HEK293T (cell line): ENCODE results near the gene FUBP3.
"Not testable (repeated sequence)": the region's sequence is repeated elsewhere in the genome, so short reads cannot be mapped to it uniquely, and the experiment has no call there.

ENCODE experiments used
- CTCF ChIA-PET: fragments of 350-600 bp; formaldehyde crosslinking; extraction: SDS; loops from one replicate; lab custom pipeline; 2021; ENCODE audit warnings: antibody characterized with exemption, inconsistent platforms; lab: Yijun Ruan, JAX
- POLR2A ChIA-PET: fragments of 350-600 bp; formaldehyde crosslinking; extraction: SDS; loops from one replicate; lab custom pipeline; 2020; ENCODE audit warnings: antibody characterized with exemption, inconsistent platforms; lab: Yijun Ruan, JAX
- DNase-seq: peaks from one replicate; pipeline ENCODE4 v3.0.0; 2012; ENCODE audit warnings: mixed read lengths; ENCODE audit errors: extremely low spot score
- ARNT ChIP-seq: fragments of 450-650 bp; IDR thresholded peaks from 2 replicates; pipeline ENCODE4 v1.6.1; 2017; ENCODE audit warnings: mild to moderate bottlenecking
- BHLHE40 ChIP-seq: fragments of 450-650 bp; IDR thresholded peaks from 2 replicates; pipeline ENCODE4 v1.6.1; 2016; ENCODE audit warnings: mild to moderate bottlenecking, moderate library complexity, borderline replicate concordance
- CTBP1 ChIP-seq: fragments of 450-650 bp; IDR thresholded peaks from 2 replicates; pipeline ENCODE4 v1.6.1; 2016; ENCODE audit warnings: borderline replicate concordance
- ELF4 ChIP-seq: fragments of 450-650 bp; IDR thresholded peaks from 2 replicates; pipeline ENCODE4 v1.6.1; 2017; ENCODE audit warnings: antibody characterized with exemption
- FOXA1 ChIP-seq: fragments of 450-650 bp; IDR thresholded peaks from 2 replicates; pipeline ENCODE4 v1.6.1; 2016; ENCODE audit warnings: mild to moderate bottlenecking
- FOXK2 ChIP-seq: fragments of 450-650 bp; IDR thresholded peaks from 2 replicates; pipeline ENCODE4 v1.6.1; 2016; ENCODE audit warnings: mild to moderate bottlenecking
- FOXM1 ChIP-seq: fragments of 450-650 bp; IDR thresholded peaks from 2 replicates; pipeline ENCODE4 v1.6.1; 2017; ENCODE audit warnings: mild to moderate bottlenecking, borderline replicate concordance
- HDGF ChIP-seq: fragments of 450-650 bp; IDR thresholded peaks from 2 replicates; pipeline ENCODE4 v1.6.1; 2017; ENCODE audit warnings: antibody characterized with exemption, borderline replicate concordance
- L3MBTL2 ChIP-seq: fragments of 450-650 bp; conservative IDR thresholded peaks from 2 replicates; pipeline ENCODE4 v1.6.1; 2016; ENCODE audit warnings: mild to moderate bottlenecking
- LEF1 ChIP-seq: fragments of 450-650 bp; IDR thresholded peaks from 2 replicates; pipeline ENCODE4 v1.6.1; 2017; ENCODE audit warnings: mild to moderate bottlenecking, borderline replicate concordance
- NFRKB ChIP-seq: fragments of 450-650 bp; IDR thresholded peaks from 2 replicates; pipeline ENCODE4 v1.6.1; 2016; ENCODE audit warnings: mild to moderate bottlenecking, moderate library complexity
- SP1 ChIP-seq: fragments of 450-650 bp; IDR thresholded peaks from 2 replicates; pipeline ENCODE4 v1.6.1; 2017
- SUZ12 ChIP-seq: fragments of 450-650 bp; IDR thresholded peaks from 2 replicates; pipeline ENCODE4 v1.6.1; 2016; ENCODE audit warnings: mild to moderate bottlenecking
- TARDBP ChIP-seq: fragments of 450-650 bp; IDR thresholded peaks from 2 replicates; pipeline ENCODE4 v1.6.1; 2016
- ZNF384 ChIP-seq: fragments of 450-650 bp; IDR thresholded peaks from 2 replicates; pipeline ENCODE4 v1.6.1; 2016
- TF ChIP-seq, protein P1 (sequence below): fragments of 450-650 bp; IDR thresholded peaks from 2 replicates; pipeline ENCODE4 v1.6.1; 2016

Gene FUBP3

DNA sequence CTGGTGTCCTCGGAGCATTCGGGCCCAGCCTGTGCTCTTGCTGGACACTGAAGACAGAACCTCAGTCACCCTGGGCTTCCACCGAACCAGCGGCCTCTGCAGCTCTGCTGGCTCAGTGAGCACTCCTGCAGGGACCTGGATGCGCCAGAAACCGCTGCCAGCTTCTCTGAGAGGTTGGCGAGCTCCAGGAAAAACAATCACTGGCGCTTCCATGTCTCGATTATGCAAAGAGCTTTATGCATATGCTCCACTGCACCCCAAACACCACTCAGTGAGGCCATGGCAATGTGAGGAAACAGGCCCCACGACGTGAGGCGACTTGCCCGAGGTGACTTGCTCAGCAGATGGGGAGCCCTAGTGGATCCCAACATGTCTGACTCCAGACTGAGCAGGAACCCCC is 96.0 kb downstream of the FUBP3 start:
- CTCF ChIA-PET: no interaction called here

DNA sequence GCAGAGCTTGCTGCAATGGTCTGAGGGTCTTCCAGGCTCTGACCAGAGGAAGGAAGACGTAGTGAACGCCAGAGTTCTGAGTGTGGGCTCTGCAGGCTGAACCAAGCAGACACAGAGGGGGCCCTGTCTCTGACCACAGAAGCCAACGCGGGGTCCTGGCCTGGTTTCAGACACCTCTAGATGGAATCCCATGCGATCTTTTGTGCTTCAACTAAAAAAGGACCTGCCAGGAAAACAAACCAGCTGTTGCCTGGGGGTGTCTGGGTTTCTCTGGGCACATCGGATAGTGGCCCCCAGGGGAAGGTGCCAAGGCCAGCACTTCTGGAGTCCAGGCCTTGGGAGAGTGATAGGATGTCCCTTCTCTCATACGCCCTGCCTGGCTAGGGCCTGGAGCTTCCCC is 97.9 kb downstream of the FUBP3 start:
- CTCF ChIA-PET: no interaction called here
- POLR2A ChIA-PET: no interaction called here
- DNase-seq: no peak
- no peak for TF ChIP-seq ARNT
- TF ChIP-seq SP1: no peak
- TF ChIP-seq CTBP1: no peak
- TF ChIP-seq ELF4: no peak
- TF ChIP-seq L3MBTL2: no peak
- no peak for TF ChIP-seq SUZ12
- no peak for TF ChIP-seq HDGF
- no peak for TF ChIP-seq FOXK2
- TF ChIP-seq TARDBP: no peak
- TF ChIP-seq BHLHE40: no peak

More for the DNA sequence above, 96.0 kb downstream of the FUBP3 start:
- POLR2A ChIA-PET: interaction anchor here (0.9 kb wide), 1 partner anchor 14 kb away, joined by 3 read pairs; no protein-coding TSS in a partner anchor
- TF ChIP-seq FOXM1 (no peak), ZNF384 (no peak), NFRKB (no peak), HDGF (no peak), BHLHE40 (no peak), LEF1 (no peak), SP1 (no peak), ARNT (no peak), L3MBTL2 (no peak), CTBP1 (no peak), FOXA1 (no peak), SUZ12 (no peak), FOXK2 (no peak), ELF4 (no peak), TARDBP (no peak)
- TF ChIP-seq, protein P1, sequence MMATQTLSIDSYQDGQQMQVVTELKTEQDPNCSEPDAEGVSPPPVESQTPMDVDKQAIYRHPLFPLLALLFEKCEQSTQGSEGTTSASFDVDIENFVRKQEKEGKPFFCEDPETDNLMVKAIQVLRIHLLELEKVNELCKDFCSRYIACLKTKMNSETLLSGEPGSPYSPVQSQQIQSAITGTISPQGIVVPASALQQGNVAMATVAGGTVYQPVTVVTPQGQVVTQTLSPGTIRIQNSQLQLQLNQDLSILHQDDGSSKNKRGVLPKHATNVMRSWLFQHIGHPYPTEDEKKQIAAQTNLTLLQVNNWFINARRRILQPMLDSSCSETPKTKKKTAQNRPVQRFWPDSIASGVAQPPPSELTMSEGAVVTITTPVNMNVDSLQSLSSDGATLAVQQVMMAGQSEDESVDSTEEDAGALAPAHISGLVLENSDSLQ: no peak
- DNase-seq: no peak

DNA sequence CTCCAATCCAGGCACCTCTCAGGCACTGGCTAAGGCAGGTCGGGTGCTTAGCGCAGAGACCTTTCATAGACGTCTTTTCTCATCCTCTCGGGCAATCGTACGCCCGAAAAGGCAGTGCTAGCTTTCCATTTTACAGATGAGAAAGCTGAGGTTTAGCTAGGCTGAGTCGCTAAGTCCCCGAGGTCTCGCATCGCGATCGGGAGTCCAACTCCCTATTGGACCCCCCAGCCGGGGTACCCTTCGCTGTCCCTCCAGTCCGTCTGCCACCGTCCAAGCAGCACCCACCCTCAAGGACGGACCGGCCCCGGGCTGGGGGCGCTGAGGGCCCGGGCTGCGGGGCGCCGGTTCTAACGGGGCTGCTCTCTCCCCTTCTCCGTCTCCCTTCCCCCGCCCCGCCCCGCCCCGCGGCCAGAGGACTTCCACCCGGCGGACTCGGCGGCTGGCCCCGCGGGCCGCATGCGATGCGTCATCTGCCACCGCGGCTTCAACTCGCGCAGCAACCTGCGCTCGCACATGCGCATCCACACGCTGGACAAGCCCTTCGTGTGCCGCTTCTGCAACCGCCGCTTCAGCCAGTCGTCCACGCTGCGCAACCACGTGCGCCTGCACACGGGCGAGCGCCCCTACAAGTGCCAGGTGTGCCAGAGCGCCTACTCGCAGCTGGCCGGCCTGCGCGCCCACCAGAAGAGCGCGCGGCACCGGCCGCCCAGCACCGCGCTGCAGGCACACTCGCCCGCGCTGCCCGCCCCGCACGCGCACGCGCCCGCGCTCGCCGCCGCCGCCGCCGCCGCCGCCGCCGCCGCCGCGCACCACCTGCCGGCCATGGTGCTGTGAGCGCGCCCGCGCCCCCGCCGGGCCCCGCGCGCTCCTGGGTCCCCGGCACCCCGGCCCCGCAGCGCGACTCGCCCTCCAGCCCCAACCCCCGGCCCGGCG is 101.7 kb downstream of the FUBP3 start:
- peak; percentile 86 for DNase-seq
- POLR2A ChIA-PET: no interaction called here
- no peak for TF ChIP-seq FOXM1
- no peak for TF ChIP-seq TARDBP
- TF ChIP-seq SUZ12: no peak
- TF ChIP-seq FOXA1: no peak
- peak; percentile 90 for TF ChIP-seq L3MBTL2
- CTCF ChIA-PET: interaction anchor here (1.1 kb wide), 1 partner anchor 234 kb away, joined by 3 read pairs; no protein-coding TSS in a partner anchor

DNA sequence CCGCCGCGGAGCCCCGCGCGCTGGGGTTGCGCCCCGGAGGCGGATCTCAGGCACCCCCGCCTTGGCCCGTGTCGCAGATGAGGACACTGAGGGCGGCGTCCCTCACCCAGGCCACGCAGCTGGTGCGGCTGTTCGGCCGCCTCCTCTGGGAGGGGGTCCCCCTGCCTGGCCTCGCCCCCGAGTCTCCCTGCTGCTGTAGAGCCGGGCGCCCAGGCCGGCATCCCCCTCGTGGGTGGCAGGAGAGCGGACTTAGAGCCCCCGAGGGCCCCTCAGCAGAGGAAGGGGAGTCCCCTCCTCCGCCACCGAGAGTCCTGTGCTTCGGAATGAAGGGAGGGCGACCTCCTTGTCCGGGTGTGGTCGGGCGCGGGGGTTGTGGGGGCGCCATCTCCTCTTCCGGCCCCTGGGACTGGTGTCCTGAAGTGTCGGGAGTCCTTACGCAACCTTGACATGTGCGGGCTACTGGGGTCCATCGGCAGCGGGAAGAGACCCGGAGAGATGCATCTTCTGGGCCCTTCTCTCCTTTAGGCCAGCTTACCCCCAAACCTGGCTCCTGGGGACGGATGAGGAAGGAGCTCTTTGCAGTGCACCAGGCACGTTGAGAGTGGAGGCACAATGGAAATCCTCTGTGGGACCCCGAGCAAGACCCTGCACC is 102.5 kb downstream of the FUBP3 start:
- TF ChIP-seq FOXM1: no peak
- TF ChIP-seq SP1: no peak
- TF ChIP-seq FOXK2: no peak
- no peak for TF ChIP-seq TARDBP
- no peak for TF ChIP-seq ZNF384
- no peak for TF ChIP-seq NFRKB
- DNase-seq: peak; percentile 48
- CTCF ChIA-PET: interaction anchor here (0.6 to 1.8 kb wide), 7 partner anchors 9 to 234 kb away, joined by 3 to 15 read pairs (median 3); no protein-coding TSS in a partner anchor
- POLR2A ChIA-PET: interaction anchor here (0.6 to 1.2 kb wide), 3 partner anchors 8 to 52 kb away, joined by 3 to 4 read pairs (median 3); partner anchors contain the start of gene EXOSC2

DNA sequence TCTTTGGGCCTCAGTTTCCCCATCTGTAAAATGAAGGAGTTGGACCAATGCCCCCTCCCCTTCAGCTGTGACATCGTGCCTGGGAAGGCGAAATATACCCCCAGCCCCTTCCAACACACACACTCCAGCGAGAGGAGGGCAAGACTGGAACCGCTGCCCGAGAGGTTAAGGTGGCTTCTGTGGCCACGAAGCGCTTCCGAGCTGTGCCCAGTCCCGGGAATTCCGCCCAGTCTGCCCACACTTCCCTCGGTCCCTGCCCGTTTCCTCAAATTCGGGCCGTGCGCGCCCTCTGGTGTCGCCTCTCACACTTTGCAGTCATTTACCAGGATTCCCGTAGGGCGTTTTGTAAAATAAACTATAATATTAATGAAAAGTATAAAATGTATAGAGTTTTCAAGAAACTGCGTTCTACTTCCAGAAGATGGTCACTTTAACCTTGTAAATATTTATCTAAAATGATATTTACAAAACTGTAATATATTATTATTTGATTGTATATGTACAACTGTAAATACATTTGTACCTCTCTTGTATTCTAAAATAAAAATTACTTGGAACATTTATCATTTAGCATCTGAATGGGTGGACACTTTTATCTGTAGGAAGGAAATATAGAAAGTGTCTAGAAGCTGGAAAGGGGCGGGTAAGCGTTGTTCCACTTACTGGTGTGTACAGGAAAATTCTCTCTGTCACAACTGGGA is 103.2 kb downstream of the FUBP3 start:
- CTCF ChIA-PET: interaction anchor here (0.5 to 1.8 kb wide), 13 partner anchors 10 to 479 kb away, joined by 3 to 15 read pairs (median 4); no protein-coding TSS in a partner anchor
- peak; percentile 77 for DNase-seq
- POLR2A ChIA-PET: interaction anchor here (0.6 to 1.2 kb wide), 3 partner anchors 10 to 222 kb away, joined by 3 to 4 read pairs (median 3); partner anchors contain the start of gene EXOSC2
- TF ChIP-seq SUZ12: no peak
- no peak for TF ChIP-seq CTBP1
- no peak for TF ChIP-seq NFRKB
- no peak for TF ChIP-seq HDGF
- no peak for TF ChIP-seq LEF1
- no peak for TF ChIP-seq ZNF384
- TF ChIP-seq, protein P1: no peak
- no peak for TF ChIP-seq TARDBP

DNA sequence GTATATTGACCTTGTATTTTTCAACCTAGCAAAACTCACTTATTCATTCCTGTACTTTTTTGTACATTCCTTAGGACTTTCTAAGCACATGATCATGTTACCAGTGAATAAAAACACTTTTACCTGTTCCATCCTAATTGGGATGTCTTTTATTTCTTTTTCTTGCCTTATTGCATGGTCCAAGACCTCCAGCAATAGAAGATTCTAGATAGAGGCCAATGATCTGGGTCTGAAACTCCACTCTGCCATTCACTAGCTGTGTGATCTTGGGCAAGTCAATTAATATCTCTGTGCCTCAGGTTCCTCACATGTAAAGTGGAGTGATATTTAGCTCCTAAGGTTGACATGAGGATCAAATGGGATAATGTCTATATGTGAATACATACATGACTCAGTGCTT is 105.7 kb downstream of the FUBP3 start:
- DNase-seq: no peak
- CTCF ChIA-PET: no interaction called here

DNA sequence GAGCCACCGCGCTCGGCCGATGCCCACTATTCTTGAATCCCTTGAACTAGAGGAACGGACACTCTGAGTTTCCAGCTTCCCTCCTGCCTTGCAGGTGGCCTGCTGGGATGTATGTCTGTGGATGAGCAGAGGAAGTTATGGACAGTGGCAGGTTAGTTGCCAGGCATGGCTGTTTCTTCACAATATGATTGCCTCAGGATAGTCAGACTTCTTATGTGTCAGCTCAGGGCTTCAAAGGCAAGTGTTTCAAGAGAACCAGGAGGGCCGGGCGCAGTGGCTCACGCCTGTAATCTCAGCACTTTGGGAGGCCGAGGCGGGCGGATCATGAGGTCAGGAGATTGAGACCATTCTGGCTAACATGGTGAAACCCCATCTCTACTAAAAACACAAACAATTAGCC is 106.6 kb downstream of the FUBP3 start:
- DNase-seq, CTCF ChIA-PET: not testable (repeated sequence)
- POLR2A ChIA-PET: interaction anchor here (0.6 to 1.0 kb wide), 2 partner anchors 8 to 28 kb away, joined by 3 to 4 read pairs; partner anchors contain the start of gene EXOSC2

More for the DNA sequence above, 105.7 kb downstream of the FUBP3 start:
- TF ChIP-seq FOXM1: no peak
- TF ChIP-seq NFRKB: no peak
- TF ChIP-seq, protein P1: no peak
- TF ChIP-seq CTBP1: no peak
- TF ChIP-seq ELF4: no peak
- TF ChIP-seq SP1: no peak
- TF ChIP-seq ARNT: no peak
- no peak for TF ChIP-seq SUZ12
- POLR2A ChIA-PET: interaction anchor here (1.0 kb wide), 2 partner anchors 8 to 9 kb away, joined by 3 to 4 read pairs; partner anchors contain the start of gene EXOSC2
